GM19372 (cell line): ENCODE results near the gene B2M.
A peak's percentile ranks its signal among the peaks of the same experiment; 100 is the strongest.
"Not testable (repeated sequence)": the region's sequence is repeated elsewhere in the genome, so short reads cannot be mapped to it uniquely, and the experiment has no call there.

Experiments
- ATAC-seq: cut with Tn5 transposase; IDR thresholded peaks from one replicate; pipeline ENCODE4 v1.9.1; 2021; ENCODE audit warnings: mild to moderate bottlenecking, low read depth, moderate library complexity; ENCODE audit not compliant: unreplicated experiment

Gene B2M

GRCh38 chr15:44720460-44721176 is 9.3 kb downstream of the B2M start:
- ATAC-seq = no peak

DNA sequence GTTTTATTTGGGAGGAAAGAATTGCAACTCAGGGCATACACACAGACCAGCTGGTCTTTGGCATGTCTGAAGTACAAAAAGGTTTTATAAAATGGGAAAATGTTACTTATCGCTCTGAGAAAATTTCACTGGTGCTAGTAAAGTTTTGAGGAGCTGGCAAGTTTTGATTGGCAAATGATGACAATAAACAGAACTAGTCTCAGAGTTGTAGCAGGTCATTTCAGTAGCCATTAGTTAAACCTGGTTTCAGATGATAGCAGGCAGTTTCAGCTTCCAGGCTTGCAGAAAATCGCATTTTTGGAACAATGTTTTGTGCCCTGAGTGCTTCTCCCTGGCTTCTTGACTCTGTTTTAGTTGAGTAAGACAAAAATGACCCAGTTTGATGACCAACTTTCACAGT is 10.7 kb downstream of the B2M start:
- no peak for ATAC-seq

GRCh38 chr15:44726136-44726535 is 14.8 kb downstream of the B2M start:
- no peak for ATAC-seq

GRCh38 chr15:44726568-44727484 is 15.5 kb downstream of the B2M start:
- no peak for ATAC-seq

DNA sequence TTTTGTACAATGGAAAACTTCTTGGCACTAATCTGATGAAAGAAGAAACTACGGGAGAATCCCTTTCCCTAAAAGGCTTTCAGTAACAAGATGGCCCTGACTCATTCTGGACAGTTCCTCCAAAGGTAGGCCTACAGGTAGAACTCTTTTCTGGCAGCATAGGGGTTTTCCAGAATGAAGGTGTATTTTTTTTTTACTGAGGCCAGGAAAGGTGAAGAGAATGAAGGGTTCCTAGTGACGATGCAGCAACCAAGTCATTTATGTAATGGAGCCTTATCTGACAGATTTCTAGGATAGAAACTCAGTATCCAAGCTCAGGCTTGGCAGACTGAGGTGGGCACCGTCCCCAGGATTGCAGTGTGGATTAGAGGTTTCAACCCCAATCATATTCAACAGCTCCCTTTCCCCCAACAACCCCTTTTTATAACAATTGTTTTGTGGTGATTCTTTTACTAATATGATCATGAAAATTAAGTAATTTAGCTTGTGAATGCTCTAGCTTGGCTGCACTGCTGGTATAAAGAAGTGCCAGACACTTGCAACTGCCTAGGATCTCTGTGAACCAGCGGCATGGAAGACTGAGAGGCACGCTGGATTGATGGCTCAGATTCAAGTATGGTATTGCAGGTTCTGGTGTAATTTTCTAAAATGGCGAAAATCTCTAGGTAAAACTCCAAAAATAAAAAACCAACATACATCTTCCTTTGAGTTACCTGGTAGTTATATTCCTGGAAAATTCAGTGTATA is 16.3 kb downstream of the B2M start:
- ATAC-seq = no peak

GRCh38 chr15:44728232-44728575 is 16.9 kb downstream of the B2M start:
- ATAC-seq = not testable (repeated sequence)

DNA sequence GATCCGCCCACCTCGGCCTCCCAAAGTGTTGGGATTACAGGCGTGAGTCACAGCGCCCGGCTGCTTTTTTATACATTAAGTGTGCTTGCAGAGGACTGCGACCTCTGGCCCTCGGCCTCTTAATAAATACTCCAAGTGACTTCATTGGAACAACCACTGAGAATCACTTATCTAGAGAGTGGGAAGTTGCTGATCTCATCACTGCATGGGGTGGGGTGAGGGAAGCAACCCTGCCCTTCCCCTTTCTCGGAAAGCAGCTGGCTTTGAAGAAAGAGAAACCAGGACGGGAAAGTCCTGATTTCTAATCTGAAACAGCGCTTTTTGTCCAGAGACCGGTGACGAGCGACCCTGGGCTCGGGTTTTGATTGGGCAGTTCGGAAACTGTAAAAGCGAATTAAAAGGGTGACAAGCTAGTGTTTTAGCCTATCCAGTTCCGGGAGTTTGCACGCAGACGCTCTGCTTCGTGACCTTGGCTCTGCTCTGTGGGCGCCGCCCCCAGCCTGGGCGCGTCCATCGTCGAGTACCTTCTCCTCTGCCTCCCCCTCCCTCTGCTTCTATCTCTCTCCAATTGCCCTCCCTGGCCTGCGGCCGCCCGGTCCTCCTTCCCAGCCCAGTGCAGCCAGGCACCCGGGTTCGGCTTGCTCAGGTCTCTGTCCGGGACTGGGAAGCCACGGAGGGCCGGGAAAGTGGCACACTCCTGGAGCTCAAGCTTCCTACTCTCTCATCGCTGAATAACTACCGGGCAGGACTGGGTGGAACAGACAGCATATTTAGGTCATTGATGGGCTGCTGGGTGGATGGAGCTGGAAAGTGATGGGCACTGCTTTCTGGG is 17.5 kb downstream of the B2M start:
- peak; percentile 75 for ATAC-seq

GRCh38 chr15:44729408-44730127 is 18.3 kb downstream of the B2M start:
- no peak for ATAC-seq

DNA sequence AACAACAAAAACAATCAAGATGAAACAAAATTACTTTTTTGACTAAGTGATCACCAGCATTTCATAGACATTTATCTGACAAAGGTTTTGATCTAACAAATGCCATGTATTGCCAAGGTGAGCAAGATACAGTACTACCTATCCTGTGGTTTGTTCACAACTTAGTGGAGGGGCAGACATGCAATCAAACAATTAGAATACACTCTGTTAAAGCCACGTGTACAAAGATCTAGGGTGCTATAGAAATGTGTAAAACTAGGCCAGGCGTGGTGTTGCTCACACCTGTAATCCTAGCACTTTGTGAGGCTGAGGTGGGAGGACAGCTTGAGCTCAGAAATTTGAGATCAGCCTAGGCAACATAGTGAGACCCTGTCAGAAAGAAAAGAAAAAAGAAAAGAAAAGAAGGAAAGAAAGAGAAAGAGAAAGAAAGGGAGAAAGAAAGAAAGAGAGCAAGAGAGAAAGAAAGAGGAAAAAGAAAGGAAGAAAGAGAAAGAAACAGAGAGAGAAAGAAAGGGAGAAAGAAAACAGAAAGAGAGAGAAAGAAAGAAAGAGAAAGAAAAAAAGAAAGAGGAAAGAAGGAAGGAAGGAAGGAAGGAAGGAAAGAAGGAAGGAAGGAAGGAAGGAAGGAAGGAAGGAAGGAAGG is 23.6 kb downstream of the B2M start:
- no peak for ATAC-seq

DNA sequence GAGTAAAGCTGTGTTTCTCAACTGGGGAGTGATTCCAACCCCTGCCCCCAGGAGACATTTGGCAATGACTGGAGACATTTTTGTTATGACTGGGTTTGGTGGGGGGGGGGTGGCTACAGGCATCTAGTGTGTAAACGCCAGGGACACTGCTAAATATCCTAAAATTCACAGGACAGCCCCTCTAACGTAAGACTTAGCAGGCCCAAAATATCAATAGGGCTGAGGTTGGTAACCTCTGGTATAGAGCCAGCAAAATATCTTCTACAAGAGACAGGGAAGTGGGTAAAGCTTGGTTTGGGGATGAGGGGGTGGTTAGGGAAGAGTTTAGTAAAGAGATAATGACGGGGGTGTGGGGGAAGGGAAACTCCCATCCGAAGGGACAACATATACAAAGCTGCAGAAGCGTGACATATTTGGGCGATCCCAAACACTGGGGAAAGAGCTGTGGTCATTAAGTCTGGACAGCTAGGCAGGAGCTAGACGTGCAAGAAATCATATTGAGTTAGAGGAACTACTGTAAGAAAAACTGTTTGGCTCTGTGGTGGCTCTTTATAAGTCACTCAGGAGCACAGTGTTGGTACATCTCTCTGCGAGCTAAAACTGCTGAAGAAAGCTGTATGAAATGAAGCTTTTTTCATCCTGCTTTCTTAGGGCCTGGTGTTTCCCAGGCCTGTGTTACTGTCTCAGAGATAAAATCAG is 24.3 kb downstream of the B2M start:
- ATAC-seq = no peak

- ATAC-seq = no peak
Measured at GRCh38 chr15:44736181-44736765, 25.0 kb downstream of the B2M start, which contains the start of gene TRIM69. Gene TRIM69 (plus strand): TSS chr15:44736528. CDS start chr15:44736705, 177 bp downstream.

DNA sequence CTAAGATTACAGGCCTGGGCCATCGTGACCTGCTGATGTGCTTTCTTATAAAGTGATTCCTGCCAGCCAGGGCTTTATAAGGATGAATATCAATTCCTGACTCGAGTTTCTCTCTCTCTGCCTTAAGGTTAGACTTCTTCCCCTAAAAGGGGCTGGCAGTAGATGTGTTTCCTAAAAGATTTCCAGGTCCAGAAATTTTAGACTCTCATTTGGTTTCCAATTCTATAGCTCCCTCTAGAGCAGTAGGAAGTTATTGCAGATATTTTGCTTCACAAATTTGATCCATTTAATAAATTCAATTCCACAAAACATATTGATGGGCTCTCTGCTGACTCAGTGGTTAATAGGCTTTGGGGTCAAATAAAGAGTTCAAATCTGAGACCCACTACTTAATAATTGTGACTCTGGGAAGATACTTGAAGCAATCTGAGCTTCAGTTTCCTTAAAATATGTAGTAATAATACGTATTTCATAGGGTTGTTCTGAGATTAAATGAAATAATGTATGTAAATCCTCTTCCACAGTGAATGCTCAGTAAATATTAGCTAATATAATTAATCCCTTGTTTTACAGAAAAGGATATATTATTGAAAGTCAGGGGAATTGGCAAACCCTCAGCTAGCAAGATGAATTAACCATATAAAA is 27.1 kb downstream of the B2M start:
- ATAC-seq = no peak

DNA sequence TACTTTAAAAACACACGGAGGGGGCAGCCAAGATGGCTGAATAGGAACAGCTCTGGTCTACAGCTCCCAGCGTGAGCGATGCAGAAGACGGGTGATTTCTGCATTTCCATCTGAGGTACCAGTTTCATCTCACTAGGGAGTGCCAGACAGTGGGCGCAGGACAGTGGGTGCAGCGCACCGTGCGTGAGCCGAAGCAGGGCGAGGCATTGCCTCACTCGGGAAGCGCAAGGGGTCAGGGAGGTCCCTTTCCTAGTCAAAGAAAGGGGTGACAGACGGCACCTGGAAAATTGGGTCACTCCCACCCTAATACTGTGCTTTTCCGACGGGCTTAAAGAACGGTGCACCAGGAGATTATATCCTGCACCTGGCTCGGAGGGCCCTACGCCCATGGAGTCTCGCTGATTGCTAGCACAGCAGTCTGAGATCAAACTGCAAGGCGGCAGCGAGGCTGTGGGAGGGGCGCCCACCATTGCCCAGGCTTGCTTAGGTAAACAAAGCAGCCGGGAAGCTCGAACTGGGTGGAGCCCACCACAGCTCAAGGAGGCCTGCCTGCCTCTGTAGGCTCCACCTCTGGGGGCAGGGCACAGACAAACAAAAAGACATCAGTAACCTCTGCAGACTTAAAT is 28.0 kb downstream of the B2M start:
- not testable (repeated sequence) for ATAC-seq

- ATAC-seq = not testable (repeated sequence)
Measured at GRCh38 chr15:44743454-44743853, 32.1 kb downstream of the B2M start.

- ATAC-seq = no peak
Measured at GRCh38 chr15:44753345-44753744, 42.0 kb downstream of the B2M start.

DNA sequence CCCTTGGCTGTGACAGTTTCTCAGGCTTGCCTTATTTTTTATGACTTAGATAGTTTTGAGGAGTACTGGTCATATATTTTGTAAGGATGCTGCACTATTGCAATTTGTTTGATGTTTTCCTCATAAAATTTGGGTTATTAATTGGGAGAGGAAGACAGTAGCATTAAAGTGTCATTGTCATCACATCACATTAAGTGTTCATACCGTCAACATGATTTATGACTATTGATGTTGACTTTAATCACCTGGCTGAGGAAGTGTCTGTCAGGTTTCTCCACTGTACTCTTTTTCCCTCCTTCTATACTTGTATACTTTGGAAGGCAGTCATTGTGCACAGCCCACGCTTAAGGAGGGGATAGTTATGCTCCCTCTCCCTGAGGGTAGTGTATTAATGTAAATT is 51.9 kb downstream of the B2M start:
- no peak for ATAC-seq

GRCh38 chr15:44763848-44764247 is 52.5 kb downstream of the B2M start:
- ATAC-seq = no peak
